Spleen (tissue), 7 donors: ENCODE results near the gene OR2J2.

Experiments used
- POLR2A ChIP-seq, 3 donors: fragments of 450-650 bp; IDR thresholded peaks; one replicate each; pipeline ENCODE4 v1.5.1; 2017; ENCODE audit warnings: antibody characterized with exemption in 3 of 3, mild to moderate bottlenecking in 1 of 3
- POLR2AphosphoS5 ChIP-seq, 3 donors: sonication (generic); formaldehyde crosslinking; IDR thresholded peaks; one replicate each; pipeline ENCODE4 v1.5.1; 2017; ENCODE audit warnings: antibody characterized with exemption in 3 of 3
- TF ChIP-seq, protein P1 (sequence below), 11 experiments: fragments of 200-600 bp in 7 of 11; fragments of 450-650 bp in 4 of 11; sonication (generic) in 4 of 11; IDR thresholded peaks in 8 of 11; conservative IDR thresholded peaks in 3 of 11; 1 replicate in 7 of 11; 2 replicates in 4 of 11; pipeline versions ENCODE4 v1.4.0 to v1.8.0; 2016 to 2021; ENCODE audit warnings: antibody characterized with exemption in 11 of 11, inconsistent platforms in 4 of 11, mild to moderate bottlenecking in 1 of 11
- donor health status: DM: no; HTN: no; CAD: no; lungs with moderate emphysema.
- donor health status: DM: no; HTN: no; CAD: no.
- donor health status: DM: no; HTN: no; CAD: no.

DNA sequence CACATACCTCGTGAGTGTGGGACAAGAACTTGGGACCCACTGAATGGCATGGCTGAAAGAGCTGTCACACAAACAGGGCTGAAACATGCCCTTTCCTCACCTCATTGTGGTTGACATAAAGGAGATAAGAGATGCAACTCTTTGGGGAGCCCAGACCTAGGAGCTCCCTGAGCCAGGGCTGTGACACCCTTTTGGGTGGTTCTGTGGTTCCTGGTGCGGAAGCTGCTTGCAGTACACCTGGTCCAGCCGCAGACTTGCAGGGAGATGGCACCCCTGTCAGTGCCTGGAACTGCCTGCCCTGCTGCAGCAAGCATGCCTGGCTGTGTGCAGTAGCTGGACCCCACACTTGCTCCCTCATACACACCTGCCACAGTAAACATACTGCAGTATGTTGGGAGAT is 31.3 kb downstream of the OR2J2 start:
- TF ChIP-seq, protein P1, sequence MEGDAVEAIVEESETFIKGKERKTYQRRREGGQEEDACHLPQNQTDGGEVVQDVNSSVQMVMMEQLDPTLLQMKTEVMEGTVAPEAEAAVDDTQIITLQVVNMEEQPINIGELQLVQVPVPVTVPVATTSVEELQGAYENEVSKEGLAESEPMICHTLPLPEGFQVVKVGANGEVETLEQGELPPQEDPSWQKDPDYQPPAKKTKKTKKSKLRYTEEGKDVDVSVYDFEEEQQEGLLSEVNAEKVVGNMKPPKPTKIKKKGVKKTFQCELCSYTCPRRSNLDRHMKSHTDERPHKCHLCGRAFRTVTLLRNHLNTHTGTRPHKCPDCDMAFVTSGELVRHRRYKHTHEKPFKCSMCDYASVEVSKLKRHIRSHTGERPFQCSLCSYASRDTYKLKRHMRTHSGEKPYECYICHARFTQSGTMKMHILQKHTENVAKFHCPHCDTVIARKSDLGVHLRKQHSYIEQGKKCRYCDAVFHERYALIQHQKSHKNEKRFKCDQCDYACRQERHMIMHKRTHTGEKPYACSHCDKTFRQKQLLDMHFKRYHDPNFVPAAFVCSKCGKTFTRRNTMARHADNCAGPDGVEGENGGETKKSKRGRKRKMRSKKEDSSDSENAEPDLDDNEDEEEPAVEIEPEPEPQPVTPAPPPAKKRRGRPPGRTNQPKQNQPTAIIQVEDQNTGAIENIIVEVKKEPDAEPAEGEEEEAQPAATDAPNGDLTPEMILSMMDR (IDR thresholded peaks at IDR 0.05 in 8 of 11, conservative IDR thresholded peaks at IDR 0.05 in 3 of 11), result no peak
- TF ChIP-seq POLR2A (IDR thresholded peaks at IDR 0.05), result no peak
- TF ChIP-seq POLR2AphosphoS5 (IDR thresholded peaks at IDR 0.05), result no peak
